HG03469 (cell line): Measurements from ENCODE around the gene ANKS1B.

Experiments used
- ATAC-seq: cut with Tn5 transposase; IDR thresholded peaks from one replicate; pipeline ENCODE4 v1.9.1; 2021; ENCODE audit warnings: mild to moderate bottlenecking, moderate library complexity, moderate number of reproducible peaks; ENCODE audit not compliant: unreplicated experiment

ANKS1B gene

DNA sequence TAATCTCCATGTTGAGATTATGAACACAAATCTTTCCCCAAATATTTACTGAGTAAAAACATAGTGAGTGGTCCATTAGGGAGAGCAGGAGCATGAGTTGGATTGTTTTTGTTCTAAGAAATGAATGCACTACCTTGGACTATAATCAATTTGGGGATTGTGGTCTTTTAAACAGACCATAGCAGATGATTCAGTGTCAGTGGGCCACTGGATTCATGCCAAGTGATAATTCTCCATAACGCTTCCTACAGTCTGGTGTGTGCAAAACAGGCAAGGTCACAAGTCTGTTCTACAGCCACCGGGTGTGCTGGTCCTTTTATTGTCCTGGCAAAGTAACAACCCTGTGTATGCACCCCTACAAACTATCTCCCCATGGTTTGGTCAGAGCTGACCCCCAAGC is 1073.3 kb downstream of the ANKS1B start:
- no peak for ATAC-seq

DNA sequence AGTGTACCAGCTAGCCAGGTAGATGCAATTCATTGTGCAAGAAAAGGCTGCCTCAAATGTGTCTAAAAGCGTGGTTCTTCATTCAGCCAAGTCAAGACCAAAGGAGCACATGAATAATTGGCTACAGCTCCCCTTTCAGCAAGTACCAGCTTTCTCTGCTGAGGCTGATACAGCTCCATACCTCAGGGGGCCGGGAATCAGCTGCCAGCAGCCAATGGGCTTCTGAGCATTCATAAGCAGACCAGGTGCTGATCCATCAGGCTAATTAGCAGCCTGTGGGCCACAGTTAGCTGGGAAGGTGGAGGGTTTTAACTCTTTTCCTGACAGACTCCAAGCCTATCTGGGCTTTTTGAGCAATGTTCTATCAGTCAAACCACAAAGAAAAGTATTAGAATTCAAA is 1075.0 kb downstream of the ANKS1B start:
- ATAC-seq, result no peak

DNA sequence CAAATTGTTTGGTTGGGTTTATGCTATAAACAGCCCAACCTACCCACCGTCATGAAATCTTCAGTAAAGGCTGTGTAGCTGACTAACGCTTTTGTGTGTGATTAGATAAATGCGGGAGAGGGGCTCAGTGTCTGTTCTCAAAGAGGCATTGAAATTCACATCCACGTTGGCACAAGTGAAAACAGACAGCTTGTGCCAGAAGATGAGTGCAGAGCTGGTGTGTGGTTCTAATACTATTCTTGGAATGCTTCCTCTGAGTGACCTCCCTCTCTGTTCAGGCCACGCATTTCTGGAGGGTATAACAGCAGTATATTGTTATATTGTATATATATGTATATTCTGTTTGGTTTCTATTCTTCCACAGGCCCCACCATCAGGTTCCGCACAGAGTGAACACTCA is 1075.9 kb downstream of the ANKS1B start:
- ATAC-seq, result no peak

DNA sequence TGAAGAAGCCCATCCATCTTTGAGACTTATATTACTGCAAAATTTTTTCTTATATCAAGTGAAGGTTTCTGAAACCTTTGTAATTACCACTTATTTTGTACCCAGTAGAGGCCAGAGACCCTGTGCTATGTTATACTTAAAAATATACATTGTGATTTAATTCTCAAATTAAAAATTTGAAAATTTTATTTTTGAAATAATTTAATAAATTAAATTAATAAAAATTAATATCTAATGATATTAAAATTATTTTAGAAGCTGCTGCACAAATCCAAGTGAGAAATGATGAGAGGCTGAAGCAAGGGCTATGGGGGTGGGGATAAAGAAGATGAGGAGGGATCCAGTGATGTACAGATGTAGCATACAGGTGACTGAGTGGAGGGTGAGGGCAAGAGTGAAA is 1080.9 kb downstream of the ANKS1B start:
- ATAC-seq, result no peak

DNA sequence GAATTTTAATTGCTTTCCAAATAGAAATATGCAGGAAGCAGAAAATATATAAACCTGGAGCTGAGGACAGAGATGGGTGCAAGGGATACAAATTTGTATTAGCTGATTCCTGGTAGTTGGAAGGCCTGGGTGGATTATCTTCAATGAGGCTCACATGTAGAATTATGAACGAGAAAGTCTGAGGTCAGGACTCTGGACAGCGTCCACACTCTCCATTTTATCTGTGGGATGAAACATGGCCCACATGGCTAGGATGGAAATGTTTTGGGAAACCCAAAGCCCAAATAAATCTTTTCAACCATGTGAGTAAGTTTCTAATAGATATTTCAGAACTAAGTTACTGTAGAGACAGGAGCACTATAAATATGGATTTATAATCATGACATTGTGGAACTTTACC is 1083.5 kb downstream of the ANKS1B start:
- no peak for ATAC-seq

DNA sequence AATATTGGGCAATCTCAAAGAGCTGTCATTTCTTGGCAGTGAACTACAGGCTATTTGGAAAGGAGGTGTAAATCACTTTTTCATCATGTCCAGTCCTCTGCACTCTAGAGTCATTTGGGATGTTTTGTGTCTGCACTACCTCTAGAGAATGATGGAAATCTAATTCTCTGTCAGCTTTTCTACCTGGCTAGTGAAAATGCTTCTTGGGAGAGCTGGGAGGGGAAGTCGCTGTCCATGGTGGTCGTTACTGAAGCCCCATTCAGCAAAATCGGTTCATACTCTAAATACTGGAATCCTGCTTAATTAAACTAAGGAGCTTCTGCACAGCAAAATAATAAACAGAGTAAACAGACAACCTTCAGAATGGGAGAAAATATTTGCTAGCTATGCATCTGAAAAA is 1087.8 kb downstream of the ANKS1B start:
- ATAC-seq, result no peak

DNA sequence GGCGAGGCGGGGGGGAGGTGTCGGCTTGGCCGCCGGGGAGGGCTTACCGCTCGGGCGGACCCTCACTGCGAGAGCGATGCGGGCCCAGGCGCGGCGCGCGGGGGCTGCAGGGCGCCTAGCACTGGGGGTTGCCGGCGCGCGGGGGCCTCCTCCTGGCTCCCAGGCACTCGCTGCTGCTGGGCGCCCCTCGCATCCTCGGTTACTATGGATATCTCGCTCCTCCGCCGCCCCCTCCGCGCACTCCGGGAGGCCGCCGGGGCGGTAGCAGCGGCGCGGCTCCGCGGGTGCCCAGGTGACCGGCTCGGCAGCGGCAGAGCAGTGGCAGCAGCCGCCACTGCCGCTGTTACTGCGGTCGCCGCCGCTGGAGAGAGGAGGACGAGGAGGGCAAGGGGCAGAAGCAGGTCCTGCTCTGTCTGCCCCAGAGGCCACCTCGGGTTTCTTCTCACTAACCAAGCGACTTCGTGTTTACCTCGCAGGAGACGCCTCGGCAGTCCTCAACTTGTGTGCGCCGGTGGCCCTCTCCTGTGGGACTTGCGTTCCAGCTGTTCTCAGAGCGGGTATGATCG is 1089.6 kb downstream of the ANKS1B start:
- no peak for ATAC-seq

DNA sequence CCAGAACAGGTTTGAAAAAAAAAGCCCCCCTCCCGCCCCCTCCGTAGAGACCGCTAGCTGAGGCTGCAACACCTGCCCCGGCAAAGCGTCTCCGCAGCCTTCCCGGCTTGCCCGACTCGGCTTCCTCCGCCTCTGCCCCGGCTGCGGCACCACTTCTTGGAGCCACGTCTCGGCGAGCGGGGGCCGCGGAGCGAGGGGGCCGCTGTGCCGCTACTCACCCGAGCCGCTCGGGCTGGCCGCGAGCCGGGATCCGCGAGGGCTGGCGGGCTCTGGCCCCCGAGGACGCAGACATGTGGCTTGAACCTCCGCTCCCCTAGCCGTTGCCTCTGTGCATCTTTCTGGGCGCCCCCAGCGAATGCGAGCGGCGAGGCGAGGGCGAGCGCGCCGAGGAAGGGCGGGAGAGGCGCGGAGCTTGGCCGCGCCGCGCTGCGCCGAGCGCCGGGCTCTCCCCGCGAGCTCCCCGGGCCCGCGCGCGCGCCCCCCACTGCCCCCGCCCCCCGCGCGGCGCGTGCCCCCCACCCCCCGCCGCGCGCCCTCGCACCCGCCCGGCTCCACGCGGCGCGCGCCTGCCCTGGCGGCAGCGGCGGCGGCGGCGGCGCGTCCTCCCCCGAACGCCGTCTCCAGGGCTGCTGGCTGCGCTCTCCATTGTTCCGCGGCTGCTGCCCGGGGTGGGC is 1090.2 kb downstream of the ANKS1B start:
- no peak for ATAC-seq

DNA sequence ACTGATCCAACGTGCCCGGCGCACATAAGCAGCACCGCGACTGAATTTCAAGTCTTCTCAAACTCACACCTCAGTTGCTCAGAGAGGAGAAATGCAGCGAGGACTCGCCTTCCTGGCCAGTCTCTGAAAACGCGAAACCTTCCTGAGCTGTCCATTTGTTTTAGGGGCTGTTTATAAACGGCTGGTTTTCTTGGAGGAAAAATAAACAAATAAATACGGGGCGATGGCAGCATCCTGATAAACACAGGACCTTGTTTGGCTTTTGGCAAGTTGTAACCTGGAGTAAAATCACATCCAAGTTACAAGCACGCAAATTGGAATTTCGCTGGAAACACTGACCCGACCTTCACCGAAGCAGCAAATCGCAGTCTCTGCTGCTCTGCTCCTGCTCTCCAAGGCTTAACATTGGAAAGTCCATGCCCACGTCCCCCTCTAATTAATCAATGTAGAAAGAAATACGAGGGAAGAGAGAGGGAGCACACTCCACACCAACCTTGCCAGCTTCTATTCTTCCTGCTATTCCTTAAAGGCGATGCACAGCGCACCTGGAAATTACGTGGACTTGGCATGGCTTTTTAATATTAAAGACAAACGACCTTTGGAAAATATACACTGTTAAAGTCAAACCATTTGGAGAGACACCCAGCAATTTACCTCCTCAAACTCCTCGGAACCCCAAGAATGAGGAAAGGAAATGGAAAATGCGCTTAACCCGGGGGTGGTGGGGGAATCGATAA is 1090.9 kb downstream of the ANKS1B start:
- ATAC-seq, result no peak

DNA sequence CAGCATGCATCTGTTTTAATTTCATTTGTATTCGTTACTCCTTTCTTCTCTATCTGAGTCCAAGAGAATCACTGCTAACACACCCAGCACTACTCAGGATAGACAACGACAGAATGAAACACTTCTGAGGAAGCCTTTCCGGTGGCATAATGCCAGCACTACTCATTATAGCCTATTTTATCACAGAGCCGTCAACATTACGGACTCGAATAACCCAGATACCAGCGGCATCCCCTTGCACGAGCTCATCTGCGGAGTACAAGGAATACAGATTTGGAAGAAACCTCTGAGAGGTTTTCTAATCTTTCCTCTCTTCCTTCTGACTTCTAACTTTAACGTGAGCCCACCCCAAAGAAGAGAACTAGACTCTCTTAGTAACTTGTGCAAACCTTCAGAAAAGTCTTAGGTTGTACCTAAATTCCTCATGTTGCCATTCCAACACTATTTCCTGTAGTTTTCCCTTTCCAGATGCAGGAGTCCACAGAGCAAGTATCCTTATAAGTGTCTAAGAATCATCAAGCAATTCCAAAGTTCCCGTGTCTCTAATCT is 1091.5 kb downstream of the ANKS1B start:
- ATAC-seq, result no peak

DNA sequence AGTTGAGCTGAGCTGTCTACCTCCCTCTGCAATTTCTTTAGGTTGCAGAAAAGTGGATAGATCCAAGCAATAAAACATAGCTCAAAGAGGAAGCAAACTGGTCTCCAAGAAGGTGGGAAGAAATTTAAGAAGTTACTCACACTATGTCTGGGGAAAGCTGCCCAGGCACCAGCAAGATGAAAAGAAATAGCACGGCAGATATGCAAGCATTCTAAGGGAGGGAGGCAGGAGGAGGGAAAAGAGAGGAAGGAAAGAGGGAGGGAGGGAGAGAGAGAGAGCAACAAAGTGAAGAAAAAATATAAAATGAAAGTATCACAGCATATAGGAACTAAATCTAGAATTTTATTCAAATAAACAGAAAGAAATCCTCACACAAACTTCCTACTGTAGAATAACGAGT is 1099.0 kb downstream of the ANKS1B start:
- no peak for ATAC-seq

DNA sequence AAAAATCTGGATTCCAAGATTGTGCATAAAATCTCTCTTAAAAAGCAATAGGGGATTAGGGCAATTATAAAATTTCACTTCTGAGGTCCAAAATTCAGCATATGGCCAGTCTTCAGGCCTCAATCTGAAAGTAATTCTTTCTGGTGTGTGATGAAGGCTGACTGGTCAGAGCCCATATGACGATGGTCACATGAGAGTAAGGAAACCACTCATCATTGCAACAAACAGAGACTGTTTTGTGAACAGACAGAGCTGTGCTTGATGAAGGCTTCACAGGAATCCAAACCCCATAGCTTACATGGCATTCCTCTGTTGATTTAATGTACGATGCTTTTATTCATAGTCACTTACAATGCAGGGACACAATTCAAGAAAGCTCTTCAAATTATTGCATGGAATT is 1101.5 kb downstream of the ANKS1B start:
- ATAC-seq, result no peak

DNA sequence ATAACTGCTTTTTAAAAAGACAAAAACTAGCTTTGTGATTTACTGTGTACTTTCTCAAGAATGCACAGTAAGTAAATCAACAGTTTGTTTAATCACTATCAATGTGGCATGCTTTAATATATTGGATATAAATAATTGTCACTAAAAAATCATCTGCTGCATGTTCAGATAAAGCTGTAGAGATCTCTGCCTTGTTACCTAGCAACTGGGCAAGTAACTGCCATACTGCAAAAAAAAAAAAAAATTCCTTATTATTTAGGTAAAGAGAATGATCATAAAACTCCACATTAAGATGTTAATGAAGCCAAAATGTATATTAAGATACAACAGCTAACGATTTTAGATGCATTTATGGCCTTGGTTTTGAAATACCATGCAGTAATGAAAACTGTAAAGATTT is 1102.2 kb downstream of the ANKS1B start:
- no peak for ATAC-seq

DNA sequence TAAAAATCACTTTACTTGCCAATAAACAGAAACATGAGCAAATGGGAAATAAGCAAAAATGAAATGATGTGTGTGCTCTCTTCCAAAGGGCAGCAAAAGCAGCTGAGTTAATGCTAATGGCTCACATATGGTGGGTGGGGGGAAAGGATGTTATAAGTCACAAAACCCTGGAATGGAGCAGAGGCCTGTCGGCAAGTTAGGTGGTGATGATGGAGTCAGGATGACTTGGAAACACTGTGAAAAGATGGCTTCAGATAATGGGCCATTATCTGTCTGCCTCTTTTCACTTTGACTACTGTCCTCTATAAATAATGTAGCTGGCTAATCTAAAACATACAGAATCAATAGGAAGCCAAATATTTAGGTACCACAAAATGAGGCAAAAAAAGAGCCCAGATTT is 1111.0 kb downstream of the ANKS1B start:
- no peak for ATAC-seq

DNA sequence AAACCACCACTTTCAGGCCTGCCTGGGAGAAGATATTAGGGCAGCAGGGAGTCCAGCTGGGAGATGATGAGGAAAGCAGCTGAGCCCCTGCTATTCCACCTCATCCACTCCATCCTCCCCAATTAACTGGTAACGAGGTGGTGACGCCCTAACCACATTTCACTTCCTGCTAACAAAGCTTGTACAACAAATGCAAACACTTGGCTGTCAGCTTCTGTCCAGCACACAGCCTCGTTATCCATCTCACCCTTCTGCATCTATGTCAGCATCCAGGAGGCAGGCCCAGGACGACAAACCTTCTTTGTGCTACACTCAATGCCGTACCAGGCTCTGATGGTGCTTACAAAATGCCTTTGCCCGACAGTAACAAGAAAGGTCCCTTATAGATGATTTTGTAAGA is 1114.2 kb downstream of the ANKS1B start:
- no peak for ATAC-seq

DNA sequence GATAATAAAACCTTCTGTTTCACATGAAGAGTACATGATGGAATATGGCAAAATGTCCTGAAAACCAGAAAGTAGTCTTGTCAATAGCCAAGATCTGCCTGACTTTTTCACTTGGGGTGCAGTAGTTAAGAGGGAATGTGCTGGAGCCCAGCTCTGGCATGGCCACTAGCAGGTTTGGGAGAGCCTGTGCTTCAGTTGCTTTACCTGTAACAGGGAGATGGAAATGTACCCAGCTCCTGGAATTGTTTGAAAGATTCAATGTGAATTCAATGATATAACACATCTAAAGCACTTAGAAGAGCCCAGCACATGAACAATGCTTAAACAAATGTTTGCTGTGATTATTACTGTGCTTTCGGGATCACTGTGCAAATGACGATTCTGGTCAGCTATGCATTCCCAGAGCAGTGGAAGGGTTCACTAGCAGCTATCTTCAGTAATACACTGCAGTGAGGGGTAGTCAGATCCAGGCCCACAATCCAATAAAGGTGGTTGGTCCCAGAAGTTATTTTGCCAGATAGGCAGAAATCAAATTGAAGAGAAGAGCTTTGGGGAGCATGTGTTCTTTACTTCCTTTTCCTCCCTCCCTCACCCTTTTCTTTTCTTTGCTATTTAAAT is 1114.7 kb downstream of the ANKS1B start:
- ATAC-seq, result no peak

DNA sequence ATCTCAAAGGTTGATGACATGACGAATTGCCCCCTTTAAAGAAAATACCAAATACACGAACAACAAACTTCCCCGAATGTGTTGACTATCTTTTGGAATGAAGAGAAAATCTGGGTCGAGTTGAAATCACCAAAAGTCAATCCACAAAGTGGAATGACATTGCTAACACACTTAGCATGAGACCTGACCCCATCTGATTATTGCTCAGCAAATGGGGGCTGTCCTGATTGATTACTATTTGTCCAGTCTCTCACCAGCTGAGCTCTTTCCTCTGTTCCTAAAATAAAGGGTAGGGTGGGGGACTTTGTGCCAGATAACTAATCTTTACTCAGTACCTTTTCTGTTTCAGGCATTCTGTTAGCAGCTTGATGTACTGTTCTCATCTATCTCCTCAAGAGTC is 1116.2 kb downstream of the ANKS1B start:
- ATAC-seq, result no peak

DNA sequence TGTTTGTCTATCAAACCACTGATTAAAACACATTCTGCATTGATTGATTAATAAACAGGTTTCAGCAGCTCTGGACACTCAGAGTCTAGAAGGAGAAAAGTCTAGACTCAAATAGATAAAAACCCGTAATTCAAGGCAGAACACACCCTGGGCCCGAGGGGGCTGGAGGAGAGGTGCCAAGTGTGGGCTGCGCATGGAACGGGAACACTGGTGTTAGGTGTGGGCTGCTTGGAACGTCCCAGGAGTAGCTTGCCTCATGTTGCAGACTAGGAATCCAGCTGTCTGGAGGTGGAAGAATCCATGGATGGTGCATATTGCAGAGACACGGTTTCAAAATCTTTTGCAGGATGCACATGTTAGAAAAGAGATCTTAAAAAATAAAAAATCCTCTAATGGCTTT is 1116.7 kb downstream of the ANKS1B start:
- no peak for ATAC-seq

DNA sequence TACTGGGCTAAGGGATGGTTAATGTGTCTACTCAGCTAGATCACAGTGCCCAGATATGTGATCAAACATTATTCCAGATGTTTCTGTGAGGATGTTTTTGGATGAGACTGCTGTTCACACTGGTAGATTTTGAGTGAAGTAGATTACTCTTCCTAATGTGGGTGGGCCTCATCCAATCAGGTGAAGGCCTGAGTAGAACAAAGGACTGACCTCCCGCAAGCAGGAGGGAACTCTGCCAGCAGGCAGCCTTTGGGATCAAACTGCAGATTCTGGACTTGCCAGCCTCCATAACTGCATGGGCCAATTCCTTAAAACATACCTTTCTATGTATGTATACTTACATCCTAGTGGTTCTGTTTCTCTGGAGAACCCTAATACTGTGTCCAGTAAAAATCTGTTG is 1120.4 kb downstream of the ANKS1B start:
- ATAC-seq, result no peak

DNA sequence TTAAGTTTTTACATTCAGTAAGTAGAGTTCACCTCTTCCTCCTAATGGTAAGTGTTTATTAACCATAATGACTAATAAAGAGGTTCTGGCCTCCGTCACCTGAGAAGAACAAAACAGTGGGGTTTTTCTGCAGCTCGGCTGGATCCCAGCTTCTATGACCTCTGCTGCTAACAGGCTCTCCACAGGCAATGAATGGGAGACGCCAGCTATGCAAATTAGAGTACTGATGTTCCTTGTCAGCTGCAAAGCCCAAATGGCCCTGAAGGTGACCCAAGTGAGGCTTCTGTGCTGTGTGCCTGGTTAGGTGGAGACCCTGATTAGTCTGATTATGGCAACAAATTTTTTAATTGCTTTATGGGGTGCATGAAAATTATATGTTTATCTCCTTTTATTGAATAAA is 1121.6 kb downstream of the ANKS1B start:
- ATAC-seq, result no peak

DNA sequence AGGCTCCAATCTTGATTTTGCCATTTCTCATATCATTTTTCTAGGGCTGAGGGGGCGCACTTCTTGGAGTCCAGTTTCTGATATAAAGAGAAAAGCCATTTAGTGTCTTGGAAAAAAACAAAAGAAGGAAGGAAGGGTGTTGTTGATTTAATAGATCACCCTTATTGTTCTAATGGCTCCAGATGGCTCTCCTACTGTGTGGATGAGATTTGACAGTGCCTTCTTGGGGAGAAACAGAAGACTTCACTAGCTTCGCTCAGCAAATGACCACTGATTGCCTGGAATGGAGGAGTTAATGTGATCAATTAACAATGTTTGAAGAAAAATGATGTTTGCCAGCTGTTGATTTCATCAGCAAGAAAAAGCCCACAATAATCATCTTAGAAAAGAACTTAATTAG is 1123.5 kb downstream of the ANKS1B start:
- ATAC-seq, result no peak
